Tibial artery (tissue), 4 donors: ENCODE measurements around the gene PAIP2B.

Experiments used
- DNase-seq, 2 donors: peaks; one replicate each; pipeline ENCODE4 v3.0.0-alpha.2; 2019
- H3K27ac ChIP-seq, 2 donors: fragments of 200-600 bp; sonication (generic) in 1 of 2; 1 replicate in 1 of 2; 2 replicates in 1 of 2; pipeline ENCODE4 v1.5.1; 2018 to 2019; ENCODE audit warnings: mild to moderate bottlenecking in 1 of 2
- H3K27me3 ChIP-seq, 2 donors: fragments of 200-600 bp; sonication (generic) in 1 of 2; one replicate each; pipeline versions ENCODE4 v1.5.1 to v1.6.0; 2016 to 2019
- H3K36me3 ChIP-seq, 3 donors: fragments of 200-600 bp; sonication (generic) in 2 of 3; one replicate each; pipeline ENCODE4 v1.5.1; 2016 to 2019; ENCODE audit warnings: mild to moderate bottlenecking in 2 of 3
- H3K4me1 ChIP-seq, 4 donors: fragments of 200-600 bp; sonication (generic) in 2 of 4; 1 replicate in 3 of 4; 2 replicates in 1 of 4; pipeline ENCODE4 v1.5.1; 2016 to 2019
- H3K4me3 ChIP-seq, 2 donors: fragments of 200-600 bp; sonication (generic) in 1 of 2; 1 replicate in 1 of 2; 2 replicates in 1 of 2; pipeline ENCODE4 v1.5.1; 2018 to 2019; ENCODE audit warnings: mild to moderate bottlenecking in 2 of 2
- H3K9me3 ChIP-seq, 3 donors: fragments of 200-600 bp; sonication (generic) in 1 of 3; one replicate each; pipeline ENCODE4 v1.5.1; 2016 to 2019
- intact Hi-C: fragments of 100-400 bp; cut with DNase I; formaldehyde crosslinking; loops from one replicate; pipeline ENCODE4 v1.15.0; 2023; ENCODE audit warnings: low total_unique reads
- TF ChIP-seq, protein P1 (sequence below), 2 experiments: fragments of 200-600 bp in 1 of 2; fragments of 450-650 bp in 1 of 2; IDR thresholded peaks; one replicate each; pipeline ENCODE4 v1.5.1; 2017 to 2019; ENCODE audit warnings: antibody characterized with exemption in 2 of 2, mild to moderate bottlenecking in 1 of 2, moderate library complexity in 1 of 2

The PAIP2B gene

GRCh38 chr2:71156573-71156972 lies 70.3 kb downstream of the PAIP2B start:
- Histone ChIP-seq H3K27ac (no peak overlapping the region), H3K4me1 (peaks cover 0 to 8% (median 7%) of the 10 kb centered on the region in 4 donors), H3K9me3 (no peaks in the 10 kb centered on the region), H3K36me3 (no peaks in the 10 kb centered on the region), H3K4me3 (peak overlapping the region in 1 of 2 donors; percentile 1), H3K27me3 (no peaks in the 10 kb centered on the region)
- intact Hi-C loops = no loop called here
- TF ChIP-seq, protein P1, sequence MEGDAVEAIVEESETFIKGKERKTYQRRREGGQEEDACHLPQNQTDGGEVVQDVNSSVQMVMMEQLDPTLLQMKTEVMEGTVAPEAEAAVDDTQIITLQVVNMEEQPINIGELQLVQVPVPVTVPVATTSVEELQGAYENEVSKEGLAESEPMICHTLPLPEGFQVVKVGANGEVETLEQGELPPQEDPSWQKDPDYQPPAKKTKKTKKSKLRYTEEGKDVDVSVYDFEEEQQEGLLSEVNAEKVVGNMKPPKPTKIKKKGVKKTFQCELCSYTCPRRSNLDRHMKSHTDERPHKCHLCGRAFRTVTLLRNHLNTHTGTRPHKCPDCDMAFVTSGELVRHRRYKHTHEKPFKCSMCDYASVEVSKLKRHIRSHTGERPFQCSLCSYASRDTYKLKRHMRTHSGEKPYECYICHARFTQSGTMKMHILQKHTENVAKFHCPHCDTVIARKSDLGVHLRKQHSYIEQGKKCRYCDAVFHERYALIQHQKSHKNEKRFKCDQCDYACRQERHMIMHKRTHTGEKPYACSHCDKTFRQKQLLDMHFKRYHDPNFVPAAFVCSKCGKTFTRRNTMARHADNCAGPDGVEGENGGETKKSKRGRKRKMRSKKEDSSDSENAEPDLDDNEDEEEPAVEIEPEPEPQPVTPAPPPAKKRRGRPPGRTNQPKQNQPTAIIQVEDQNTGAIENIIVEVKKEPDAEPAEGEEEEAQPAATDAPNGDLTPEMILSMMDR (IDR thresholded peaks at IDR 0.05) = no peak
- no peak for DNase-seq

GRCh38 chr2:71155846-71156245 lies 71.1 kb downstream of the PAIP2B start:
- H3K4me1 ChIP-seq = peaks cover 0 to 8% (median 7%) of the 10 kb centered on the region in 4 donors
- peaks cover 0 to under 1% (median 0%) of the 10 kb centered on the region in 3 donors for H3K36me3 ChIP-seq
- H3K27me3 ChIP-seq = no peaks in the 10 kb centered on the region
- DNase-seq = no peak
- TF ChIP-seq, protein P1 (IDR thresholded peaks at IDR 0.05) = no peak
- H3K4me3 ChIP-seq = no peak overlapping the region
- H3K9me3 ChIP-seq = no peaks in the 10 kb centered on the region
- intact Hi-C loops = no loop called here
- no peak overlapping the region for H3K27ac ChIP-seq

DNA sequence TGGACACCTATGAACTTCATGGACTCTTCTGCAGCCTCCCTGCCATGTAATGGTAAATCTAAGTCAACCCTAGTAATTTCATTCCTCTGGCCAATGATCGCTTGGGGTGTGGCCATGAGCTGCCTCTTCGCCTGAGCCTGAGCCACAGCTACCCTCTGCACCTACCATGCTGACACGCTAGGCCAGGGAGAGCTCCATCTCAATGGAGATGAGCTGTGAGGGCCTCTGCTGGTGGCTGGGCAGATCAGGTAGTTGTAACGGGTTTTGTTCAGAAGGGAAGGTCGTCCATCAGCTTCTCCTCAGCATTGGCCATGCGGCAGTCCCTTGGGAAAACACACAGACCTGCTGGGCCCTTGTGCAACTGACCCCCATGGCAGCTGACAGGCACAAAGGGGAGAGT lies 72.1 kb downstream of the PAIP2B start:
- TF ChIP-seq, protein P1 (IDR thresholded peaks at IDR 0.05) = no peak
- no peak overlapping the region for H3K27ac ChIP-seq
- intact Hi-C loops = no loop called here
- H3K9me3 ChIP-seq = no peaks in the 10 kb centered on the region
- no peaks in the 10 kb centered on the region for H3K27me3 ChIP-seq
- H3K4me1 ChIP-seq = peaks cover 0 to 8% (median 7%) of the 10 kb centered on the region in 4 donors
- no peak overlapping the region for H3K4me3 ChIP-seq
- DNase-seq = no peak
- H3K36me3 ChIP-seq = peaks cover 5 to 11% (median 9%) of the 10 kb centered on the region in 3 donors

DNA sequence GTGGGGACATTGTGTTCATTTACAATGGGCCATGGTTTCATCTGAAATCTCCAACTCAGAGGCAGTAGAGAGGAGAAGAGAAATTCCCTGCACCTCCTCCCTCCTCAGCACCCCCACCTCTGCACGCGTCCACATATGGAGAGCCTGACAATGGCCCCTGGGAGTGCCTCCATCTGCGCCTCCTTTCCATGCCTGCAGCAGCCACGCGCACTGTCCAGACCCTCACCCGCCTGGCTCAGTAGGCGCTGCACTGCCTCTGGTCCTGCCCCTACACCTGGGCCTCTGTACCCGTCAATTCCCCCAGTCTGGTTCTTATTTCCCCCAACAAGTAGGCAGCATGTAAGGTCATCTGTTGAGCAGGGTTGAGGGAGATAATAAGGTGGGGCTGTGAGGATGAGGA lies 72.6 kb downstream of the PAIP2B start:
- no peak for DNase-seq

DNA sequence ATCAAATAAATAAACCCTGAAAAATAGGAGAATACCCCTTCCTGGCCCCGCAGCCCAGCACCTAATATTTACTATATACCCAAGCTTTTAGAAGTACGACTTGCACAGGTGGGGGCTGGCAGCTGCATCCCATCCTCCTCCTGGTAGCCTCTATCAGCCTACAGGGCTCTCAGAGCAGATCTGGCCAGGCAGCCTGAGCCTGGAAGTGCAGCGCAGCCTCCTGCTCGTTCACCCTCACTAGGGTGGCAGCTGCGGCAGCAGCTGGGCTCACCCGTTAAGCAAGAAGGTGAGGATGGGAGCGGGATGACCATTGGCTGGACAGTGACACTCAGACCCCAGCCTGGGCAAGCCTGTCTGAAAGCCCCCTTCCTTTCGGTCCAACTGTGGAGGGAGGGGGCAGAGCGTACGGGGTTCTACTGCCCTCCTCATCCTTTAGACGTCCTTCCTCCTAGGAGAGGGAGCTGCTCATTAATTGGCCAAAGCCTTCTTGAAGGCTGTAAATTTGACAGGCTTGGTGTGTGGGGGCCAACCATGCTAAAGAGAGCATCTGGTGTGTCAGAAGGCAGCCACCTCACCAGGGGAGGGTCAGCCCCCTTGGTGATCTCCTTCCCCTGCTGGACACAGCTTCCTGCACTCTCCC lies 73.2 kb downstream of the PAIP2B start:
- H3K4me1 ChIP-seq = peaks cover 0 to 8% (median 7%) of the 10 kb centered on the region in 4 donors
- no peak overlapping the region for H3K27ac ChIP-seq
- H3K36me3 ChIP-seq = peaks cover 16 to 22% (median 20%) of the 10 kb centered on the region in 3 donors
- no peak overlapping the region for H3K4me3 ChIP-seq
- intact Hi-C loops = no loop called here
- TF ChIP-seq, protein P1 (IDR thresholded peaks at IDR 0.05) = no peak
- no peak for DNase-seq
- no peaks in the 10 kb centered on the region for H3K27me3 ChIP-seq
- no peaks in the 10 kb centered on the region for H3K9me3 ChIP-seq

More for the DNA sequence above, 72.6 kb downstream of the PAIP2B start:
- no peaks in the 10 kb centered on the region for H3K9me3 ChIP-seq
- no peak overlapping the region for H3K27ac ChIP-seq
- intact Hi-C loops = no loop called here
- H3K36me3 ChIP-seq = peaks cover 10 to 16% (median 14%) of the 10 kb centered on the region in 3 donors
- peaks cover 0 to 8% (median 7%) of the 10 kb centered on the region in 4 donors for H3K4me1 ChIP-seq
- TF ChIP-seq, protein P1 (IDR thresholded peaks at IDR 0.05) = no peak
- H3K4me3 ChIP-seq = no peak overlapping the region
- no peaks in the 10 kb centered on the region for H3K27me3 ChIP-seq
